SK-N-SH treated with all-trans-retinoic acid at 6 μM for 48 hours (cell line): ENCODE results near the gene CORO7.

Experiments used
- ARNTL ChIP-seq: fragments of 450-650 bp; formaldehyde crosslinking; IDR thresholded peaks from 2 replicates; pipeline ENCODE4 v1.5.0; 2020; ENCODE audit warnings: low read depth, mild to moderate bottlenecking, moderate library complexity, borderline replicate concordance
- CREB5 ChIP-seq: fragments of 250-450 bp; sonication (Bioruptor Pico); IDR thresholded peaks from 2 replicates; pipeline ENCODE4 v1.5.1; 2020; ENCODE audit warnings: low read depth, mild to moderate bottlenecking, moderate library complexity
- ISL1 ChIP-seq: fragments of 250-450 bp; sonication (Bioruptor Pico); IDR thresholded peaks from 2 replicates; pipeline ENCODE4 v2.1.2; 2022; ENCODE audit warnings: mild to moderate bottlenecking, moderate library complexity
- PATZ1 ChIP-seq: fragments of 250-450 bp; sonication (Bioruptor Pico); IDR thresholded peaks from 2 replicates; pipeline ENCODE4 v1.8.0; 2020; ENCODE audit warnings: mild to moderate bottlenecking, moderate library complexity, borderline replicate concordance
- POU6F1 ChIP-seq: fragments of 250-450 bp; sonication (Bioruptor Pico); IDR thresholded peaks from 2 replicates; pipeline ENCODE4 v1.8.0; 2021; ENCODE audit warnings: low read depth, mild to moderate bottlenecking, moderate library complexity, borderline replicate concordance
- RARB ChIP-seq: fragments of 250-450 bp; sonication (Bioruptor Pico); IDR thresholded peaks from 2 replicates; pipeline ENCODE4 v1.8.0; 2021; ENCODE audit warnings: mild to moderate bottlenecking, moderate library complexity

GRCh38 chr16:4409081-4409932, 7.1 kb downstream of the CORO7 start:
- TF ChIP-seq ARNTL (CRISPR knock-in tag) (no peak), PATZ1 (CRISPR knock-in tag) (no peak), CREB5 (CRISPR knock-in tag) (no peak), POU6F1 (CRISPR knock-in tag) (no peak), RARB (CRISPR knock-in tag) (no peak), ISL1 (CRISPR knock-in tag) (no peak)
